Measurements from ENCODE around the gene KIF26A. TPM values are rescaled to one million over a fixed set of nuclear protein-coding genes. Genes with fewer than 3 reads are reported as not detected.
A peak's percentile ranks its signal among the peaks of the same experiment; 100 is the strongest.

KIF26A gene
- total RNA-seq = 1 to 10 TPM; 5.0 to 6.9 TPM
- long read RNA-seq, donor 1, partial matches to known transcripts = 1 of 1 reads
- long read RNA-seq, donor 1, other reads (novel, unspliced or antisense) = 0 of 1 reads
- long read RNA-seq, donor 2, partial matches to known transcripts = 3 of 4 reads
- long read RNA-seq, donor 2, other reads (novel, unspliced or antisense) = 1 of 4 reads

GRCh38 chr14:104138098-104138717 is at the start of gene KIF26A:
TSS of gene KIF26A (plus strand) at chr14:104138587. CDS start at chr14:104138723, 136 bp downstream.
- intact Hi-C loops (cut with DNase I) = loop anchor here (5.0 kb wide), 3 partner anchors 424 to 506 kb away; no protein-coding TSS in a partner anchor
- DNase-seq (ENCODE audit: low spot score) = peak; percentile 78

GRCh38 chr14:104090071-104090748 is 48.2 kb upstream of the KIF26A start:
- intact Hi-C loops (cut with DNase I) = loop anchor here in 1 of 2 donors (10.0 kb wide), 1 partner anchor 475 kb away; no protein-coding TSS in a partner anchor
- peak; percentile 69 for DNase-seq (ENCODE audit: low spot score)

- DNase-seq (ENCODE audit: low spot score) = peak; percentile 64
- intact Hi-C loops (cut with DNase I) = loop anchor here in 1 of 2 donors (10.0 kb wide), 1 partner anchor 474 kb away; no protein-coding TSS in a partner anchor
These were observed 47.1 kb upstream of the KIF26A start for GRCh38 chr14:104091061-104091926.

GRCh38 chr14:104091927-104092771 is 46.2 kb upstream of the KIF26A start:
- intact Hi-C loops (cut with DNase I) = loop anchor here in 1 of 2 donors (10.0 kb wide), 1 partner anchor 473 kb away; no protein-coding TSS in a partner anchor
- DNase-seq (ENCODE audit: low spot score) = peak; percentile 81

- DNase-seq (ENCODE audit: low spot score) = peak; percentile 67
- intact Hi-C loops (cut with DNase I) = loop anchor here in 1 of 2 donors (10.0 kb wide), 1 partner anchor 472 kb away; no protein-coding TSS in a partner anchor
These were observed 45.4 kb upstream of the KIF26A start for GRCh38 chr14:104092931-104093365.

- DNase-seq (ENCODE audit: low spot score) = peak; percentile 79
- intact Hi-C loops (cut with DNase I) = loop anchor here in 1 of 2 donors (10.0 kb wide), 1 partner anchor 471 kb away; no protein-coding TSS in a partner anchor
These were observed 44.9 kb upstream of the KIF26A start for GRCh38 chr14:104093366-104094055.

- intact Hi-C loops (cut with DNase I) = loop anchor here in 1 of 2 donors (10.0 kb wide), 1 partner anchor 471 kb away; no protein-coding TSS in a partner anchor
- DNase-seq (ENCODE audit: low spot score) = peak; percentile 54
These were observed 44.2 kb upstream of the KIF26A start for GRCh38 chr14:104094056-104094708.

- intact Hi-C loops (cut with DNase I) = loop anchor here in 1 of 2 donors (10.0 kb wide), 1 partner anchor 470 kb away; no protein-coding TSS in a partner anchor
- DNase-seq (ENCODE audit: low spot score) = peak; percentile 90
These were observed 43.5 kb upstream of the KIF26A start for GRCh38 chr14:104094709-104095425.

GRCh38 chr14:104095426-104096310 is 42.7 kb upstream of the KIF26A start:
- intact Hi-C loops (cut with DNase I) = loop anchor here in 1 of 2 donors (10.0 kb wide), 1 partner anchor 469 kb away; no protein-coding TSS in a partner anchor
- DNase-seq (ENCODE audit: low spot score) = peak; percentile 76

- intact Hi-C loops (cut with DNase I) = loop anchor here in 1 of 2 donors (10.0 kb wide), 1 partner anchor 468 kb away; no protein-coding TSS in a partner anchor
- DNase-seq (ENCODE audit: low spot score) = peak; percentile 75
These were observed 42.1 kb upstream of the KIF26A start for GRCh38 chr14:104096318-104096717.

GRCh38 chr14:104096751-104097700 is 41.4 kb upstream of the KIF26A start:
- intact Hi-C loops (cut with DNase I) = loop anchor here in 1 of 2 donors (10.0 kb wide), 1 partner anchor 468 kb away; no protein-coding TSS in a partner anchor
- peak; percentile 77 for DNase-seq (ENCODE audit: low spot score)

- peak; percentile 77 for DNase-seq (ENCODE audit: low spot score)
- intact Hi-C loops (cut with DNase I) = loop anchor here in 1 of 2 donors (10.0 kb wide), 1 partner anchor 466 kb away; no protein-coding TSS in a partner anchor
These were observed 39.9 kb upstream of the KIF26A start for GRCh38 chr14:104098272-104099095.
